ENCODE measurements around the gene OSBPL2. TPM values are rescaled to one million over a fixed set of nuclear protein-coding genes. Genes with fewer than 3 reads are reported as not detected.

The OSBPL2 gene
- polyA plus RNA-seq, 1 experiment = 20.5 TPM

DNA sequence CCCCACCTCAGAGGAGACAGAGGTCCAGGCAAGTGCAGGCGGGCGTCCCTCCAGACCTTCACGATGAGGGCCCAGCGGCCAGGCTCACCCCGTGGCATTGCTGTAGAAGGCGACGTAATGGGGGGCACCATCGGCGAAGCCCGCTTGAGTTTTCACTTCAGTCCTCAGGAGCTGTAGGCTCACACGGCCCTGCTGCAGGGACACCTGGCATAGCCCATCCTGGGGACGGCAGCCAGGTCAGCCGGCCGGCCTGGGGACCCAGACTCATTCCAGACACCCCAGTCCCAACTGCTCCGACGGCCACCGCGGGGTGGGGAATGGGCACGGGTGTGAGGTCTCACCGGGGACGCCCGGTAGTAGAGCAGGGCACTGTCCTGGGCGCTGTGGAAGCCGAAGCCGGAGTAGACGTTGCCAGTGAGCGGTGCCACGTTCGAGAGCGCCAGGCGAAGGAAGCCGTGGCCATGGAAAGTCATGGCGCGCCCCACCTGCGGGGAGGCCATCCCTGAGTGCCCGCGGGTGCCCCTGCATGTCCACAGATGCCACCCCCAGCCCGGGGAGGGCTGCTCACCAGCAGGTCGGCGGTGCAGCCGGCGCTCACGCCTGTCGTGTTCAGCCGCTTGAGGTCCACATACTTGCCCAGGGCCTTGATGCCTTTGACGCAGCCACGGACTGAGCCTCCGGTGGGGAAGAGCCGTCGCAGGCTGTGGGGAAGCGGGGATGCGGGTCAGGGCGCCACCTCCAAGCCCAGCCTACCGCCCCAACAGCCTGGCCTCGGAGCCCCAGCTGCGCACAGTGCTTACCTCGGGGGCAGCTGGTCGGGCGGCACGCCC, 73.7 kb downstream of the OSBPL2 start:
- CTCF ChIA-PET = interaction anchor here (1.3 kb wide), 1 partner anchor 10 kb away, joined by 4 read pairs; the partner anchor contains the start of gene ADRM1
- POLR2A ChIA-PET = no interaction called here
- Histone ChIP-seq H3K36me3 (ENCODE audit: control insufficient read depth, insufficient read depth, low read length) (peaks cover 20% of the 10 kb centered on the region), H3K4me3 (ENCODE audit: low read depth, low read length) (no peak overlapping the region), H3K27me3 (ENCODE audit: control insufficient read depth, insufficient read depth, low read length) (no peaks in the 10 kb centered on the region)
- DNase-seq (ENCODE audit: low read depth) = no peak
- TF ChIP-seq, protein P1, sequence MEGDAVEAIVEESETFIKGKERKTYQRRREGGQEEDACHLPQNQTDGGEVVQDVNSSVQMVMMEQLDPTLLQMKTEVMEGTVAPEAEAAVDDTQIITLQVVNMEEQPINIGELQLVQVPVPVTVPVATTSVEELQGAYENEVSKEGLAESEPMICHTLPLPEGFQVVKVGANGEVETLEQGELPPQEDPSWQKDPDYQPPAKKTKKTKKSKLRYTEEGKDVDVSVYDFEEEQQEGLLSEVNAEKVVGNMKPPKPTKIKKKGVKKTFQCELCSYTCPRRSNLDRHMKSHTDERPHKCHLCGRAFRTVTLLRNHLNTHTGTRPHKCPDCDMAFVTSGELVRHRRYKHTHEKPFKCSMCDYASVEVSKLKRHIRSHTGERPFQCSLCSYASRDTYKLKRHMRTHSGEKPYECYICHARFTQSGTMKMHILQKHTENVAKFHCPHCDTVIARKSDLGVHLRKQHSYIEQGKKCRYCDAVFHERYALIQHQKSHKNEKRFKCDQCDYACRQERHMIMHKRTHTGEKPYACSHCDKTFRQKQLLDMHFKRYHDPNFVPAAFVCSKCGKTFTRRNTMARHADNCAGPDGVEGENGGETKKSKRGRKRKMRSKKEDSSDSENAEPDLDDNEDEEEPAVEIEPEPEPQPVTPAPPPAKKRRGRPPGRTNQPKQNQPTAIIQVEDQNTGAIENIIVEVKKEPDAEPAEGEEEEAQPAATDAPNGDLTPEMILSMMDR (IDR thresholded peaks at IDR 0.05; ENCODE audit: insufficient read depth, low read depth, low read length) = no peak

DNA sequence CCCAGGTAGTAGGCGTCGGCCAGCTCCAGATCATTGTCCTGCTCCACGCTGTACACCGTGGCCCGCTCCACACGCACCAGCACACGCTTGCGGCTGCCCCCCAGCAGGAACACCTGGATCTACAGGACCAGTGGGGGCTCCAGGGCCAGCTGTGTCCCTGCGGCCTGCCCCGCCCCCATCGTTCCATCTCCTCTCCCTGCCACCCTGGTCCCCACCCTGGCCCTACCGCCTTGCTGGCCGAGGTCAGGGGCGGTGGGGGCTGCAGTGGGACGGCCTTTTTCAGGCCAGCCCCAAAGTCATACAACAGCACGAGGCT, 74.3 kb downstream of the OSBPL2 start:
- no peak for DNase-seq (ENCODE audit: low read depth)

DNA sequence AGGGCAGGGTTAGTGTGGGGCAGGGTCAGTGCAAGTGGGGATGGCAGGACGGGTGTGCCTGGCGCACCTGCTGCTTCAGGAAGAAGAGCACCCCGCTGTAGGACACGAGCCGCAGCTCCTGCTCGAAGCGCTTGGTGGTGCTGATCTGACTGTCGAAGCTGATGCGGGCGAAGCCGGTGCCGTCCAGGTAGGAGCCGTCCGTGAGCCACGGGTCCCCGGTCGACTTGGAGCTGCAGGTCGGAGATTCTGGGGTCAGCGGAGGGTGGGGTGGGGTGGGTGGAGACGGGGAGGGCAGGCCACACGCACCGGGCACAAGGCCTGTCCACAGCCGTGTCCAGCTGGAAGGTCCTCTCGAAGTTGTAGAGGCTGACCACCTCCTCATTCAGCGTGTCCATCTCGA, 74.7 kb downstream of the OSBPL2 start:
- ChIA-PET POLR2A (no interaction called here), CTCF (no interaction called here)
- Histone ChIP-seq H3K4me3 (ENCODE audit: low read depth, low read length) (no peak overlapping the region), H3K27me3 (ENCODE audit: control insufficient read depth, insufficient read depth, low read length) (no peaks in the 10 kb centered on the region), H3K36me3 (ENCODE audit: control insufficient read depth, insufficient read depth, low read length) (peaks cover 10% of the 10 kb centered on the region)
- no peak for DNase-seq (ENCODE audit: low read depth)
- TF ChIP-seq, protein P1 (IDR thresholded peaks at IDR 0.05; ENCODE audit: insufficient read depth, low read depth, low read length) = no peak

More for the DNA sequence above, 74.3 kb downstream of the OSBPL2 start:
- ChIA-PET CTCF (interaction anchor here (1.3 kb wide), 1 partner anchor 10 kb away, joined by 4 read pairs; the partner anchor contains the start of gene ADRM1), POLR2A (no interaction called here)
- Histone ChIP-seq H3K36me3 (ENCODE audit: control insufficient read depth, insufficient read depth, low read length) (peaks cover 14% of the 10 kb centered on the region), H3K4me3 (ENCODE audit: low read depth, low read length) (no peak overlapping the region), H3K27me3 (ENCODE audit: control insufficient read depth, insufficient read depth, low read length) (no peaks in the 10 kb centered on the region)
- TF ChIP-seq, protein P1 (IDR thresholded peaks at IDR 0.05; ENCODE audit: insufficient read depth, low read depth, low read length) = no peak

DNA sequence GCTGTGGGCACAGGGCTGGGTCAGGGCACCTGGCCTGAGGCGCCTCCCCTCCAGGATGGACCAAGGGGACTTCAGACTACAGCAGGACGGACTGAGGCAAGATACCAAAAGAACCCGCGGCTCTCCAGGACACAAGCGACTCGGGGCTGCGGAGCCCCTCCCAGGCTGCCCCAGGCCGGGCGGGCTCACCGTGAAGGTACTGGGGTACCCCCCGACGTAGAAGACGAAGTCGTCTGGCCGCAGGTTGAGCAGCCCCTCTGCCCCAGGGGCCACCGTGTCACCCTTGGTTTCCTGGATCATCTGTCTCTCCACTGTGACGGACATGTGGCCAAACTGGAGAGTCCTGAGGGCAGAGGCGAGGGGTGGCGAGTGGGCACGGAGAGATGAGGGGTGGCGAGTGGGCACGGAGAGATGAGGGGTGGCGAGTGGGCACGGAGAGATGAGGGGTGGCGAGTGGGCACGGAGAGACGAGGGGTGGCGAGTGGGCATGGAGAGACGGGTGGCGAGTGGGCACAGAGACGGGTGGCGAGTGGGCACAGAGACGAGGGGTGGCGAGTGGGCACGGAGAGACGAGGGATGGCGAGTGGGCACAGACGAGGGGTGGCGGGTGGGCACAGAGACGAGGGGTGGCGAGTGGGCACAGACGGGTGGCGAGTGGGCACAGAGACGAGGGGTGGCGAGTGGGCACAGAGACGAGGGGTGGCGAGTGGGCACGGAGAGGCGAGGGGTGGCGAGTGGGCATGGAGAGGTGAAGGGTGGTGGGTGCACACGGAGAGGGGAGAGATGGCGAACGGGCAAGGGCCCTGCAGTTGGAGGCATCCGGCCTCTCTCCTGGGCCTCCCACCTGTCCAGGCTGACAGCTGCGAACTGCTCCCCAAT, 75.4 kb downstream of the OSBPL2 start:
- peaks cover 3% of the 10 kb centered on the region for H3K36me3 ChIP-seq (ENCODE audit: control insufficient read depth, insufficient read depth, low read length)
- H3K4me3 ChIP-seq (ENCODE audit: low read depth, low read length) = no peak overlapping the region
- TF ChIP-seq, protein P1 (IDR thresholded peaks at IDR 0.05; ENCODE audit: insufficient read depth, low read depth, low read length) = no peak
- ChIA-PET POLR2A (no interaction called here), CTCF (no interaction called here)
- H3K27me3 ChIP-seq (ENCODE audit: control insufficient read depth, insufficient read depth, low read length) = no peaks in the 10 kb centered on the region
- DNase-seq (ENCODE audit: low read depth) = no peak

DNA sequence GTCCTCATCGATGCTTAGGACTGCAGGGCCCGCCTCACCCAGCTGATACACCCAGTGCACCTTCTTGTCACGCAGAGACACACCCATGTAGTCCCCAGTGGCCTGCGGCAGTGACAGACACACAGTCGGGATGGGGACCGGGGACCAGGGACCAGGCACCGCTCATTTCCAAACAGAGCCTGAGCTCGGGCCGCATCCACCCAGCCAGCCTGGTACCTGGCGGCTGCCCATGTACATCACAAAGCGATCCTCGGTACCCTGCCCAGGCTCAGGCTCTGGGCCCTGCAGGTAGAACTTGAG, 76.0 kb downstream of the OSBPL2 start:
- no peak overlapping the region for H3K4me3 ChIP-seq (ENCODE audit: low read depth, low read length)
- ChIA-PET CTCF (no interaction called here), POLR2A (no interaction called here)
- H3K27me3 ChIP-seq (ENCODE audit: control insufficient read depth, insufficient read depth, low read length) = no peaks in the 10 kb centered on the region
- TF ChIP-seq, protein P1 (IDR thresholded peaks at IDR 0.05; ENCODE audit: insufficient read depth, low read depth, low read length) = no peak
- H3K36me3 ChIP-seq (ENCODE audit: control insufficient read depth, insufficient read depth, low read length) = peaks cover 1% of the 10 kb centered on the region
- DNase-seq (ENCODE audit: low read depth) = no peak
